ENCODE measurements around the gene USP10.

The USP10 gene

DNA sequence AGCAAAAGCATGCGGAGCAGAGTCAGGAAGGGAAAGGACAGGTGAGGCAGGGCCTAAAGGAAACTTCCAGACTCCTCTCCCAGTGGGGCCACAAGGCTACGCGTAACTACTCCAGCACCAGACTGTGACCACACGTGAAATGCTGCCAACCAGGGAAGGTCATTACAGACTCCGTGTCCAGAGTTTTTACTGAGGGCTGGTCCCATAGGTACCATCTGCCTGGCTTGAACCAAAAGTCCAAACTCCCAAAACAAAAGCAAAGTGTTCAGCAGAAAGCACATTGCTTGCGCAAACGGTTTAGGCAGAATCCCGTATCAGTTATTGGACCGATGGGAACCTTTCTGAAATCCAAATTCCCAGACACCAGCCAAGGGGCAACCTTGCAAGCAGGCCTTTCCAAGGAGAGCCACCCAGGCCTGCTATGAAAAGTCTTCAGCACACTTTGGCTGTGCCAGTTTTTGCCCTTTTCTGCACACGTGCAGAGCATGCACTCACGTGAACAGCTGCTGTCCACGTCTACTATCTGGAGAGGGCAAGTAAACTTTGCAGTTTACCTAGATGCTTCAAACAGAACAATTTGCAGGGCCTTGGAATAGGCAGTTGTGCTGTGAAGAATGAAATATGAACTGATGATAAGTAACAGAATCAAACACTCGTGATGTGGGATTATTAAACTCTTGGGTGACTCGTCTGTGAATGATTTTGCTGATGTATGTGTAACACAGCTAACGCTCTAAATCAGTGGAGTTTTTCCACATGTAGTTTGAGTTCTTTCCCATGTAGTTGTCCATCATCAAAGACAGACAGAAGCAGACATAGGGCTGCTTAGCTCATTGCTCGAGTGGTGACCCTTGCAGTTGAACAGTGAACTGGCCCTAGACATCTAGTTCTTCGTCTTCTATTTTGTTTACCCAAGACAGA is 61.9 kb downstream of the USP10 start:
- H3K27me3 ChIP-seq (ENCODE audit: low read depth): no peaks in the 10 kb centered on the region
- DNase-seq (ENCODE audit: low spot score in 2 of 2): no peak
- no peaks in the 10 kb centered on the region for H3K9me3 ChIP-seq
- in situ Hi-C loops (cut with MboI; ENCODE audit: low sequenced_read_pairs): no loop called here
- no peaks in the 10 kb centered on the region for H3K4me1 ChIP-seq
- H3K4me3 ChIP-seq: no peak overlapping the region
- peaks cover 69% of the 10 kb centered on the region for H3K36me3 ChIP-seq (replicated peaks)

DNA sequence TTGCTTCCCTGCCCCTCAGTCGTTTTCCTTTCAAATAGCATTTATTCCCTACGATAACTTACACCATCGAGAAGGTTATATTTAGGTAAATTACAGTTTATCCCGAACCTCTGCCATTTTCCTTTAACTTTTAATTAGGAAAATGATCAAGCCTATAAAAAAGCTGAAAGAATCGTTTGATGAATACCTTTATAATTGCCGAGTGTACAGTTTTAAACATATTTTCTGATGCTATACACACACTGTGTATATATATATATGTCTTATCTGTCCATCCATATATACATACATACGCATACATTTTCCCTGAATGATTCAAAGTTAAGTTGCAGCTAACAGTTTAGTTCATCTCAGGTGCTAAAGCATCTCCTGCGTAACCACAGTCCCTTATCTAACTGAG is 63.4 kb downstream of the USP10 start:
- no peak for DNase-seq (ENCODE audit: low spot score in 2 of 2)
- in situ Hi-C loops (cut with MboI; ENCODE audit: low sequenced_read_pairs): no loop called here
- no peaks in the 10 kb centered on the region for H3K27me3 ChIP-seq (ENCODE audit: low read depth)
- peaks cover 83% of the 10 kb centered on the region for H3K36me3 ChIP-seq (replicated peaks)
- no peaks in the 10 kb centered on the region for H3K9me3 ChIP-seq
- no peak overlapping the region for H3K4me3 ChIP-seq
- no peaks in the 10 kb centered on the region for H3K4me1 ChIP-seq

DNA sequence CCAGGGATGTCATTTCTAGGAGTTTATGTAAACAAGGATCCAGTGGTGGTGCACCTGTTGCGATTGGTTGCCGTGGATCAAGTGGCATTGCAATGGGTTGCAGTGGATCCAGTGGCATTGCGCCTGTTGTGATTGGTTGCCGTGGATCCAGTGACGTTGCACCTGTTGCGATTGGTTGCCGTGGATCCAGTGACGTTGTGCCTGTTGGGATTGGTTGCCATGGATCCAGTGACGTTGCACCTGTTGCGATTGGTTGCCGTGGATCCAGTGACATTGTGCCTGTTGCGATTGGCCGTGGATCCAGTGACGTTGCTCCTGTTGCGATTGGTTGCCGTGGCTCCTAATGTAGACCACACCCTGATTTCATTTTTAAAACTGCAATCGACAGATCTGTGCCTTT is 63.8 kb downstream of the USP10 start:
- H3K36me3 ChIP-seq (replicated peaks): peaks cover 83% of the 10 kb centered on the region
- H3K27me3 ChIP-seq (ENCODE audit: low read depth): no peaks in the 10 kb centered on the region
- DNase-seq (ENCODE audit: low spot score in 2 of 2): no peak
- no peak overlapping the region for H3K4me3 ChIP-seq
- no peaks in the 10 kb centered on the region for H3K4me1 ChIP-seq
- no peaks in the 10 kb centered on the region for H3K9me3 ChIP-seq
- in situ Hi-C loops (cut with MboI; ENCODE audit: low sequenced_read_pairs): no loop called here

DNA sequence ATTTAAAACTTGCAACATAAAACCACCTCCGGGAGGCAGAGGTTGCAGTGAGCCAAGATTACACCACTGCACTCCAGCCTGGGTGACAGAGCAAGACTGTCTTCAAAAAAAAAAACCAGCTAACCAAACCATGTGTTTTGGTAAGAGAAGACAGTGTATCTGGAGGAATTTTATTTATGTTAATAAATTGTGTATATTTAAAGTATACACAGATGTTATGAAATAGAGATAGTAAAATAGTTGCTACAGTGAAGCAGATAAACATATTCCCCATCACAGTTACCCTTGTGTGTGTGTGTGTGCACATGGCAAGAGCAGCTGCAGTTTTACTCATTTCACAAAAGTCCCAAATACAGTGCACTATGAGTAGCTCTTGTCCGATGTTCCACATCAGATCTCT is 65.2 kb downstream of the USP10 start:
- H3K27me3 ChIP-seq (ENCODE audit: low read depth): no peaks in the 10 kb centered on the region
- H3K4me3 ChIP-seq: no peak overlapping the region
- no peaks in the 10 kb centered on the region for H3K9me3 ChIP-seq
- in situ Hi-C loops (cut with MboI; ENCODE audit: low sequenced_read_pairs): no loop called here
- H3K36me3 ChIP-seq (replicated peaks): peaks cover 83% of the 10 kb centered on the region
- no peaks in the 10 kb centered on the region for H3K4me1 ChIP-seq
- DNase-seq (ENCODE audit: low spot score in 2 of 2): no peak

DNA sequence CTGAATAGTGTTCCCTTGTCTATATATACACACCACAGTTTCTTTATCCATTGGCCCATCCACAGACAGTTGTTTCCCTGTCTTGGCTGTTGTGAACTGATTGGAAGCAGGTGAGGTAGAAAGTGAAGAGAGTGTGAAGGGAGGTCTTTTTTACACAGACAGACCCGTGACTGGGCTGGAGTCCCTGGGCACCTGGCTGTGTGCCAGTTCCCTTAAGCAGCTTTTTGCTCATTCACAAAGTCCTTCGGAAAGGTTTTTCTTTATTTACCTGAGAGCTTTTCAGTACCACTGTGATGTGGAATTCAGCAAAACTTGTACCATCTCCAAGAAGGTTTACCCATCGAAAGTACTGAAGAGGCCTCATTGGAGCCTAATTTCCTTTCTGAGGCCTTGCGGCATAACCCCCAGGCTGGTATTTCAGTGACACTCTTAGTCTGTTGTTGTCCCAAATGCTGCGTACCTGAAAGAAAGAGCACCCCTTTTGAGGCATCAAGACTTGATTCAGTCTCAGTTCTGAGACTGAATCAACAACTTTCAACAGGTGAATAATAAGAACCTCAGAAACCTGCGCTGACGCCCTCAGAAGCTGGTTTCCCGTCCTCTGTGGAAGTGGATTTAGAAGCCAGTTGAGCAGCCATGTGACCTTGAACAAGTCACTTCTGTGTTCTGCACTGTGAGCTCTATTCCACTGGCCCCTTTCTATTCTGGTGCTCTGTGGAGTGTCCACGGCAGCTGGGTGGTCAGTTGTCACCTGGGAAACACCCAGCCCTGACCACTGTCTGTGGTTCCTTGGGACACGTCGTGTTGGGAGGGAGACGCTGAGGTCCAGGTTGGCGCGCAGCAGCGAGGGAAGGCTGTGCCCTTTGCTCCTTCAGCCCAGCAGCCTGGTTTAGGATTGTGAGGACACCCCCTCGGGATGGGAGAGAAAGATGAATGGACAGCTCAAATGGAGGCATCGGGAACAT is 66.1 kb downstream of the USP10 start:
- DNase-seq (ENCODE audit: low spot score in 2 of 2): no peak
- H3K9me3 ChIP-seq: no peaks in the 10 kb centered on the region
- H3K4me3 ChIP-seq: no peak overlapping the region
- H3K36me3 ChIP-seq (replicated peaks): peaks cover 78% of the 10 kb centered on the region
- in situ Hi-C loops (cut with MboI; ENCODE audit: low sequenced_read_pairs): no loop called here
- H3K4me1 ChIP-seq: no peaks in the 10 kb centered on the region
- H3K27me3 ChIP-seq (ENCODE audit: low read depth): no peaks in the 10 kb centered on the region

DNA sequence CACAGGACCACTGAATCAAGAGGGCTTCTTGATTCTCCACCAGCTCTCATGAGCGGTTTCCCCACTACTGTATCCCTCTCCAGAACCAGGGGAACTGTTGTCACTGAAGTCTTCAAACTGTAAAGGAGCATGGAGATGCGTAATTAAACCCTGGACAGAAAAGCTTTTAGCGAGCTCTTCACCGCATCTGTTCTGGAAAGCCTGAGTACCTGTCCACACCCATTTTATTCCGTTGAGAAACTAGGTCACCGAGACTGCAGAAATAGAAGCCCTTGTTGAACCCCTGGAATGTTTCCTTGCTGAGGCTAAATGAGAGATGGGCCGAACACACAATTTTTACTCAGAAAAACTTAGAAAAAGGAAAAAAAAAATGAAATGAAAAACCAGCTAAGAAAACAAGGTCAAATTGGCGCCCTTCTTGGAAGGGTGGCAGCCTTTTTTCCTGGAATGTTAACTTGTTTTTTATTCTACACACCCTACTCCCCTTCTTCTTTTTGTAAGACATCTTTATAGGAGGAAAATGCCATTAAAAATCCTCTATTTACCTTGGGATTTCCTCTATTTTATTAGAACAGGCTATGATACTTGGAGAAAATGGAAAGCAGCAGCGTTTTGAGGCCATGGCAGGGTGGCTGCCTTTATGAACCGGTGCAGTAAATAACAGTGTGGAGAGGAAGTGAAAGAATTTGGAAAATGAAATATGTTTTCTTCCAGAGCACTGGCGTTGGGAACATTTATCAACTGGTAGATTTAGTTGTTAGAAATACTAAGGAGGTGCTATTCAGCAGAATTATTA is 67.4 kb downstream of the USP10 start:
- H3K27me3 ChIP-seq (ENCODE audit: low read depth): no peaks in the 10 kb centered on the region
- H3K4me3 ChIP-seq: no peak overlapping the region
- no peaks in the 10 kb centered on the region for H3K4me1 ChIP-seq
- peaks cover 84% of the 10 kb centered on the region for H3K36me3 ChIP-seq (replicated peaks)
- H3K9me3 ChIP-seq: no peaks in the 10 kb centered on the region
- in situ Hi-C loops (cut with MboI; ENCODE audit: low sequenced_read_pairs): no loop called here
- DNase-seq (ENCODE audit: low spot score in 2 of 2): no peak

DNA sequence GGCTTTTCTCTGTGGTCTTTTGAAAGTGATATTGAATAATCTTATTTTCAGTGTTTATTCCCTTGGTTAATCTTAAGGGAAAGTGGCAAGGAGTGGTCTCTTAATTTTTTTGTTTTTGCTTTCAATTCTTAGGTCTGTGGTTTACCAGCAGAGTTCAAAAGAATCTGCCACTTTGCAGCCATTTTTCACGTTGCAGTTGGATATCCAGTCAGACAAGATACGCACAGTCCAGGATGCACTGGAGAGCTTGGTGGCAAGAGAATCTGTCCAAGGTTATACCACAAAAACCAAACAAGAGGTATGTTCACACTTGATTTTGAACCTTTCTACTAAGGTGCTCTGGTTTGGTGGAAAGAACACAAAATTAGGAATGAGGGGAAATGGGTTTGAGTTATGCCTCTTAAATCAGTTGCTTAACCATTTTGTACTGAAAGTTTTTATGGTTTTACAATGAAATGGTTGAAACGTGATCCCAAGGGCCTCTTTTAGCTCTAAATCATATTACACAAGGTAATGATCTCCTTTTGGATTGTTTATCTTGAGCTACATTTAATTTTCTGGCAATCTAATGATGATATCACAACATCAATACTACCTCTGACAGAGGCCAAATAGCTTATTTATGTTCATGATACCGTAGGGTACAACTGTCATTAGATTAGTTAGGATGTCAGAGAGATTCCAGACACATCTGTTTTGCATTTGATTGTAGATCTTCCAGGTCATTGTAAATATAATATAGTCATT is 68.4 kb downstream of the USP10 start:
- no peak for DNase-seq (ENCODE audit: low spot score in 2 of 2)
- Histone ChIP-seq H3K27me3 (ENCODE audit: low read depth) (no peaks in the 10 kb centered on the region), H3K4me3 (no peak overlapping the region), H3K9me3 (no peaks in the 10 kb centered on the region), H3K36me3 (replicated peaks) (peaks cover 84% of the 10 kb centered on the region), H3K4me1 (no peaks in the 10 kb centered on the region)
- in situ Hi-C loops (cut with MboI; ENCODE audit: low sequenced_read_pairs): no loop called here

DNA sequence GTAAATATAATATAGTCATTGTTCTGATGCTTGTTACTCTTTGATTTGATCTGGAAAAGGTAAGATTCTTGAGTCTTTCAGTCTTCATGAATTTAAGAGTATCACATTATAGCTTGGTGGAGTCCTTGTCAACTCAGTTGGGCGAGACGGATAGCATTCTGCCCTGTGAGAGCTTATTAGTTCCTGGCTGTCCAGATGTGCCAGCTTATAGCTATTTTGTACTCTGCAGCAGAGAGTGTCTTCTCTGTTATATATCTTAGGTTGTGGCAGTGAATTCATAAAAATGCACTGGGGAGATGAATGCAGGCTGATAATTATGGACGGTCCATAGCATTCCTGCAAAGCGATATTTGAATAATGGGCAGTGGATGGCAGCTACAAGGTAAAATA is 69.0 kb downstream of the USP10 start:
- no peak for DNase-seq (ENCODE audit: low spot score in 2 of 2)
- in situ Hi-C loops (cut with MboI; ENCODE audit: low sequenced_read_pairs): no loop called here
- no peak overlapping the region for H3K4me3 ChIP-seq
- H3K4me1 ChIP-seq: no peaks in the 10 kb centered on the region
- H3K36me3 ChIP-seq (replicated peaks): peaks cover 87% of the 10 kb centered on the region
- H3K27me3 ChIP-seq (ENCODE audit: low read depth): no peaks in the 10 kb centered on the region
- H3K9me3 ChIP-seq: no peaks in the 10 kb centered on the region

DNA sequence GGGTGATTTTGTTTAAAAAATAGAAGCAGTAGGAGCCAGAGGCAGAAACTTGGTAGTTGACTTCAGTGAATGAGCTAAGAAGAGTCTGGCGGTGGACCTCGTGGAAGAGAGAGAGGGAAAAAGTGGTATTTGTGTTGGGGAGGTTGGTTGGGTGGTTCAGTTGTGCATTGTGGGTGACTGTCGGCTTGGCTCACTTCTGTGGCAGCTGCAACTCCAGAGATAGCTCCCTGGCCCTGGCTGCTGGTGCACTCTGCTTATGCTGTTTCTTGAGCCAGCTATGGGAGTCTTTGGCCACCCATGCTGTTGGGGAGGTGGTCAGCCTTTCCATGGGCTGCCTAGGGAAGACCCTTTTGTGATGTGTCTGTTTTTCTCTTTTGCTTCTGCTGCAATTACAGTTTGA is 69.6 kb downstream of the USP10 start:
- Histone ChIP-seq H3K4me3 (no peak overlapping the region), H3K9me3 (no peaks in the 10 kb centered on the region), H3K4me1 (no peaks in the 10 kb centered on the region), H3K27me3 (ENCODE audit: low read depth) (no peaks in the 10 kb centered on the region), H3K36me3 (replicated peaks) (peaks cover 84% of the 10 kb centered on the region)
- DNase-seq (ENCODE audit: low spot score in 2 of 2): no peak
- in situ Hi-C loops (cut with MboI; ENCODE audit: low sequenced_read_pairs): no loop called here

DNA sequence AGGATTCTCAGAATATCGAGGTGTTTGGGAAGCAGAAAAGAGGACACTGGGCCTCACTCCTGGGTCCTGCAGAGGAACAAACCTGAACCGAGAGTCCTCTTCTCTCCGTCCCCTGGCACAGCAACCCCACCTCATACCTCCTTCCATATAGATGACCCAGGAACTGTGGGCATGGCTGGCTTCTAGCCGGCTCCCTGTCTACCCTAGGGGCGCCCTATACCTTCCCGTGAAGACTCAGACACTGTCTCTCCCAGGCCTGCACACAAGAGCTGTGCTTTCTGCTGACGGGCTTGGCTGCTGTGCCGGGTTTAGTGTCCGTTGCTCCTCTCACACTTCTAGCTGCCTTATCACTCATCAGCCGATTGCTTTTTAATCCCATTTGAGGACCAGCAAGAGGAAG is 73.5 kb downstream of the USP10 start:
- Histone ChIP-seq H3K36me3 (replicated peaks) (peaks cover 82% of the 10 kb centered on the region), H3K4me3 (no peak overlapping the region), H3K27me3 (ENCODE audit: low read depth) (no peaks in the 10 kb centered on the region), H3K4me1 (no peaks in the 10 kb centered on the region), H3K9me3 (no peaks in the 10 kb centered on the region)
- no peak for DNase-seq (ENCODE audit: low spot score in 2 of 2)
- in situ Hi-C loops (cut with MboI; ENCODE audit: low sequenced_read_pairs): no loop called here

DNA sequence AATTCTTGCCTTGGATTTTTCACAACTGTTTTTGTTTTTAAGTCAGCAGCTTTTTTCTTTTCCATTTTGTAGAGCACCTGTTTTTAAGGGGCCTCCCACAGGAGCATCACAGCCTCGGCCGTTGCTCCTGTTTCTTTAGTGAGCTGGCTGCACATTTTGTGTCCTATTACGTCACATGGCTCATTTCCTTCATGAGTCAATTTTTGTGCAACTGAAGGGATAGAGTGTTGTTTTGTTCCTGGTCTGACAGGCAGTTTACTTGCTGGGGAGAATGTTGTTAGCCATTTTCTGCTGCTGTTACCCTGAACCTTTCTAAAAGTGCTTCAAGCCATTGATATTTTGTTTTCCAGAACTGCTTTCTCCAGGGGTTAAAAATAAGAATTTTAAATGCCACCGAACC is 75.0 kb downstream of the USP10 start:
- H3K27me3 ChIP-seq (ENCODE audit: low read depth): no peaks in the 10 kb centered on the region
- H3K4me3 ChIP-seq: no peak overlapping the region
- DNase-seq (ENCODE audit: low spot score in 2 of 2): peak in 1 of 2 experiments; percentile 0
- no peaks in the 10 kb centered on the region for H3K4me1 ChIP-seq
- H3K36me3 ChIP-seq (replicated peaks): peaks cover 82% of the 10 kb centered on the region
- in situ Hi-C loops (cut with MboI; ENCODE audit: low sequenced_read_pairs): no loop called here
- no peaks in the 10 kb centered on the region for H3K9me3 ChIP-seq

DNA sequence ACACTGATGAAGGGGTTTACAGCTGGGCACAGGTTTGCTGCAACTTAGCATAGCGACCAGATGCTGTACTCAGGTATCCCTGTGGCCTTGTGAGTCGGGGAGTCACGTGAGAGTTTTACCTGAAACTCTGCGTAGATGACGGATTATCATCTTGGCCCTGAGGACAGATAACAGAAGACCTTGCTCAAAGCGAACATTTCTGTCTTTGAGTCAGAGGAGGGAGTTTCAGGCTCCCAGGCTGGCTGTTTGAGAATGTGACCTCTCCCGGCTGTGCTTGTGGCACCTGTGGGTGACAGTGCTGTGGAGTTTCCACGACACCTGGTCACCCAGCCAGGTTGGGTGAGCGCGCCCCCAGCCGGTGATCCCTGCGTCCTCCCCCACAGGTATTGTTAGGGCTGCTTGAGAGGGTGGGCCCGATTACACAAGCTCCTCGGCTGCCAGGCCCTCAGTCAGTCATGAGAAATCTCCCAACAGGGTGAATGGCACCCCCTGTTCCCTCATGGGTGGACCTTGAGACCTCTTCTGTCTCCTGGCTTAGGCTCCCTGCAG is 75.5 kb downstream of the USP10 start:
- H3K36me3 ChIP-seq (replicated peaks): peaks cover 82% of the 10 kb centered on the region

DNA sequence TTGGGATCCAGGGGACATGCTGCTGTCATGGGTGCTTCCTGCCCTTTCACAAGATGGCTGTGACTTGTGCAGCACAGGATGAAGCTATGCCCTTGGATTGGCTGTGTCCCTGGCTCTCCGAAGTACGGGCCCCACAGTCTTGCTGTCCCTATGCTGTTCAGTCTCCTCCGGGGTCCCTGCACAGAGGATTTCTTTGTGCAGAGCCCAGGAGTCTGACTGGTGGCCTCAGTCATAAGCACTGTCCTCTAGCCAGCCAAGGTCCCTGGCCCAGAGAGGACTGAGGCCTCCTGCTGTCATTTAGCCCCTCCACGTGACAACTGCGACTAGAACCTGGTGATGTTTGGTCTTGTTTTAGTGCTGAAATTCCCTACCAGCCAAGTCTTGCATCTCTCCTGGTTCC is 77.6 kb downstream of the USP10 start:
- Histone ChIP-seq H3K27me3 (ENCODE audit: low read depth) (no peaks in the 10 kb centered on the region), H3K36me3 (replicated peaks) (peaks cover 73% of the 10 kb centered on the region), H3K9me3 (no peaks in the 10 kb centered on the region), H3K4me1 (no peaks in the 10 kb centered on the region; the same call in 1 of the 2 replicates), H3K4me3 (no peak overlapping the region)
- no peak for DNase-seq (ENCODE audit: low spot score in 2 of 2)
- in situ Hi-C loops (cut with MboI; ENCODE audit: low sequenced_read_pairs): no loop called here

More for the DNA sequence above, 75.5 kb downstream of the USP10 start:
- no peaks in the 10 kb centered on the region for H3K4me1 ChIP-seq
- H3K4me3 ChIP-seq: no peak overlapping the region
- H3K27me3 ChIP-seq (ENCODE audit: low read depth): no peaks in the 10 kb centered on the region
- no peak for DNase-seq (ENCODE audit: low spot score in 2 of 2)
- in situ Hi-C loops (cut with MboI; ENCODE audit: low sequenced_read_pairs): no loop called here
- H3K9me3 ChIP-seq: no peaks in the 10 kb centered on the region
